ENCODE results near the gene HSP90AB1.

GRCh38 chr6:44234101-44235025 lies 12.5 kb upstream of the HSP90AB1 start:
- peak; percentile 53 for TF ChIP-seq CTCF (IDR thresholded peaks at IDR 0.05; ENCODE audit: insufficient read depth, low read length)
- no peak for TF ChIP-seq REST (IDR thresholded peaks at IDR 0.05; ENCODE audit: insufficient replicate concordance, low read depth)
- TF ChIP-seq POLR2AphosphoS5 (IDR thresholded peaks at IDR 0.05; ENCODE audit: low read depth): no peak
- peak; percentile 4; the same call in 1 of the 2 replicates for TF ChIP-seq SPI1 (IDR thresholded peaks at IDR 0.05; ENCODE audit: borderline replicate concordance, low read depth)
